Hematopoietic multipotent progenitor cell (in vitro differentiated cells): ENCODE results near the gene TNXB. TPM values are rescaled to one million over a fixed set of nuclear protein-coding genes. Genes with fewer than 3 reads are reported as not detected.
"Not testable (repeated sequence)": the region's sequence is repeated elsewhere in the genome, so short reads cannot be mapped to it uniquely, and the experiment has no call there.

Experiments used
- DNase-seq, 3 donors: peaks; one replicate each; pipeline ENCODE4 v3.0.0-alpha.2; 2011 to 2015; ENCODE audit warnings: low read depth in 2 of 3, low spot score in 2 of 3
- total RNA-seq: library from RNA; depleted of rRNA; stranded (reverse); fragments of >200 nt; gene quantifications from one replicate; pipeline ENCODE4 v1.2.3, GENCODE V29; 2012

The TNXB gene
- total RNA-seq, 1 donor = 1.1 TPM

GRCh38 chr6:32113386-32114352 is 4.5 kb upstream of the TNXB start:
- DNase-seq = no peak

- DNase-seq = no peak
Measured at GRCh38 chr6:32112431-32112980, 3.4 kb upstream of the TNXB start.

GRCh38 chr6:32111424-32112066 is 2.4 kb upstream of the TNXB start:
- no peak for DNase-seq

- no peak for DNase-seq
Measured at GRCh38 chr6:32110632-32111031, 1.5 kb upstream of the TNXB start.

- DNase-seq = no peak
Measured at GRCh38 chr6:32109765-32110160, 625 bp upstream of the TNXB start.

- DNase-seq = no peak
Measured at GRCh38 chr6:32108727-32109113, 418 bp downstream of the TNXB start.

GRCh38 chr6:32108094-32108627 is 977 bp downstream of the TNXB start:
- no peak for DNase-seq

GRCh38 chr6:32107406-32107805 is 1.7 kb downstream of the TNXB start:
- no peak for DNase-seq

- DNase-seq = no peak
Measured at GRCh38 chr6:32105433-32105832, 3.7 kb downstream of the TNXB start.

- no peak for DNase-seq
Measured at GRCh38 chr6:32102255-32102654, 6.9 kb downstream of the TNXB start.

GRCh38 chr6:32100251-32100650 is 8.9 kb downstream of the TNXB start:
- DNase-seq = not testable (repeated sequence)

GRCh38 chr6:32097364-32097763 is 11.8 kb downstream of the TNXB start:
- DNase-seq = no peak

GRCh38 chr6:32096394-32097258 is 12.5 kb downstream of the TNXB start:
- peak in 1 of 3 donors; percentile 50 for DNase-seq

GRCh38 chr6:32096087-32096393 is 13.1 kb downstream of the TNXB start:
- no peak for DNase-seq

- no peak for DNase-seq
Measured at GRCh38 chr6:32095338-32096086, 13.6 kb downstream of the TNXB start.

GRCh38 chr6:32092760-32093497 is 16.2 kb downstream of the TNXB start:
- DNase-seq = no peak

GRCh38 chr6:32089082-32089828 is 19.9 kb downstream of the TNXB start:
- no peak for DNase-seq

- DNase-seq = no peak
Measured at GRCh38 chr6:32088487-32089049, 20.6 kb downstream of the TNXB start.
